GM12865 (cell line): ENCODE data around the gene TGFA.
A peak's percentile ranks its signal among the peaks of the same experiment; 100 is the strongest.

Source experiments
- DNase-seq: peaks from one replicate; pipeline ENCODE4 v3.0.0; 2010; ENCODE audit warnings: low read depth
- H3K4me3 ChIP-seq: 2 replicates; pipeline ENCODE4 v1.5.1; 2011; ENCODE audit warnings: mild to moderate bottlenecking, low read depth, low read length, control low read depth
- TF ChIP-seq, protein P1 (sequence below): IDR thresholded peaks from 2 replicates; pipeline ENCODE4 v1.5.1; 2011; ENCODE audit warnings: low read length, control low read depth, low read depth, inconsistent platforms; ENCODE audit not compliant: insufficient read depth; ENCODE audit errors: missing control alignments

TGFA gene

DNA sequence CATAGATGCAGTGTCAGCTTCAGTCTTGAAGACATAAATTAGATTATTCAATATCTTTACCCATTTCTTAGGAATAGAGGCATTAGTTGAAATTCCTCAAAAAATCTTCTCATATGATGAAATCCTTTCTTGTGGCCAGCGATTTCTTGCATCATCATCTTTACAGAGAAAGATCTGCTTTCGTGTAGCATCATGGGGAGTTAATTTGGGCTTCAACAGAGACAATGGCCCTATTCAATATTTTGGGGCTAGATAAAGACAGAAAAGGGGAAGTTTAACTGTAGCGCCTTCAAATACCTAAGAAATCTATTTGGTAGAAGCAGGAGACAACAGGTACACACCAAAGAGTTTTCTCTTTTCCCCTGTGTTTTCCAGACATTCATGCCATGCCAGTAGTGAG lies 73.8 kb downstream of the TGFA start:
- no peak overlapping the region for H3K4me3 ChIP-seq
- DNase-seq: no peak
- TF ChIP-seq, protein P1, sequence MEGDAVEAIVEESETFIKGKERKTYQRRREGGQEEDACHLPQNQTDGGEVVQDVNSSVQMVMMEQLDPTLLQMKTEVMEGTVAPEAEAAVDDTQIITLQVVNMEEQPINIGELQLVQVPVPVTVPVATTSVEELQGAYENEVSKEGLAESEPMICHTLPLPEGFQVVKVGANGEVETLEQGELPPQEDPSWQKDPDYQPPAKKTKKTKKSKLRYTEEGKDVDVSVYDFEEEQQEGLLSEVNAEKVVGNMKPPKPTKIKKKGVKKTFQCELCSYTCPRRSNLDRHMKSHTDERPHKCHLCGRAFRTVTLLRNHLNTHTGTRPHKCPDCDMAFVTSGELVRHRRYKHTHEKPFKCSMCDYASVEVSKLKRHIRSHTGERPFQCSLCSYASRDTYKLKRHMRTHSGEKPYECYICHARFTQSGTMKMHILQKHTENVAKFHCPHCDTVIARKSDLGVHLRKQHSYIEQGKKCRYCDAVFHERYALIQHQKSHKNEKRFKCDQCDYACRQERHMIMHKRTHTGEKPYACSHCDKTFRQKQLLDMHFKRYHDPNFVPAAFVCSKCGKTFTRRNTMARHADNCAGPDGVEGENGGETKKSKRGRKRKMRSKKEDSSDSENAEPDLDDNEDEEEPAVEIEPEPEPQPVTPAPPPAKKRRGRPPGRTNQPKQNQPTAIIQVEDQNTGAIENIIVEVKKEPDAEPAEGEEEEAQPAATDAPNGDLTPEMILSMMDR: no peak

DNA sequence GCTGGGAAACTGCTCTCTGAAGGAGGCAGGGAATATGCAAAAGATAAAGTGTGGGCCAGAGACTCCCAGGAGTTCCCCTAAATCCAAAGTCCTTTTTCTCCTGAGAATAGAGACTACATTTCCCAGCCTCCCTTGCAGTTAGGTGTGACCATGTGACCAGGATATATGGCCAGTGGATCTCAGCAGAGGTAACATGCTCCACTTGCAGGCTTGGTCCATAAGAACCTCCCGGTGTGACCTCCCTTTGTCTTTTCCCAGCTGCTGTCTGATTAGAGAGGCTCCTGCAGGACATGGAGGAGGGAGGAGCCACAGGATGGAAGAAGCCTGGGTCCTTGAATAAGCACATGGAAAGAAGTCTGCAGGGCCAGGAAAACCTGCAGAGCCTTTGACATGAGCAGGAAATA lies 76.2 kb downstream of the TGFA start:
- no peak for DNase-seq
- TF ChIP-seq, protein P1: no peak
- no peak overlapping the region for H3K4me3 ChIP-seq

GRCh38 chr2:70475266-70475665 lies 78.4 kb downstream of the TGFA start:
- peak; percentile 11 for DNase-seq
- TF ChIP-seq, protein P1: no peak
- H3K4me3 ChIP-seq: no peak overlapping the region

DNA sequence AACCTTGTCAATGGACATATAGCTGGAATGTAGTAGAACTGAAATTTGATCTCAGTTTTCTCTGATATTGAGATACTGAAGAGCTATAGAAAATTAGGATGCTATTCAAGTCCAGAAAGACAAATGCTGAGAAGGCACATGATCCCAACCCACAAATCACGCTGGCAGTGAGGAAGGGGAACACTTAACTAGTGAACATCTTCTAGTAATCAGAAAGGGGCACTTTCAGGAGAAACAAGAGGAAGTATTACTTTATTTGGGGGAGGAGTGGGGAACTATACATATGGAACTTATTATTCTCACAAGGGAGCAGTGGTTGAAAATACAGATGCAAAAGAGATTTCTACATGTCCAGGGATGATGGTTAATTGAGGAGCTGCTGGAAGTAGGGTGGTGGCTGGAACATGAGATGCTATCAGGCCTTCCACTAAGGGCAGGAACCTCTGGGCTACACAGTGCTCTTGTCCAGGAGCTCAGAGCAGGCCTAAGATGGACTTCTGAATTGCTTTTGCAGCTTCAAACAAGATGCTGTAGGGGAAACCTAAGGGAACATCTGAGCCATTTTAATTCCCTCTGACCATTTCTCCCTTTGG lies 79.3 kb downstream of the TGFA start:
- H3K4me3 ChIP-seq: no peak overlapping the region
- TF ChIP-seq, protein P1: no peak
- DNase-seq: no peak

DNA sequence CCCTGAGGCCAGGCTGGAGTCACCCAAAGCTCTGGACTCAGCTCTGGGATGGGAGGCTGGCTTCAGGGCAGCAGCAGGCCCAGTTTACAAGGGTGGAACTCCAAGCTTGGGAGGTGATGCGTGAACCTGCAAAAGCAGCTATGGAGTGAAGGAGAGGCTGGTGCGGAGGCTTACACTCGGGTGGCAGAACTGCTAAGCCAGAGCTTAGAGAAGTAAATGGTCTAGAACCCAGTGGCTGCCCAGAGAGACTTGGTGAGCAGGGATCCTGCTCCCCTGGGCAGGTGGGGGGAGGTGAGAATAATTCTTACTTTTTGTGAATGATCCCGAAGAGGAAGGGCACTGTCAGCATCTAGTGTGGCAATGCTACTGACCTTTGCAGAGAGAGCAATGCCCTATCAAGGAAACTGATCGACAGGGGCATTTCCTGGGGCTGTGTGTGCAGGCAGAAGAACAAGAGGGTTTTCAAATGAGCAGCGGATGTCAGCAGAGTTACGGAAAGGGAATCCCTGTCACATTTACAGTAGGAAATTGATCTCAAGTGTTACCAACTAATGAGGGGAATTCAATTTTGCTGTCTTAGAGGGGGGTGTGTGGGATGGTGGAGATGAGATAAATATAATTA lies 80.4 kb downstream of the TGFA start:
- TF ChIP-seq, protein P1: no peak
- no peak for DNase-seq
- H3K4me3 ChIP-seq: no peak overlapping the region

DNA sequence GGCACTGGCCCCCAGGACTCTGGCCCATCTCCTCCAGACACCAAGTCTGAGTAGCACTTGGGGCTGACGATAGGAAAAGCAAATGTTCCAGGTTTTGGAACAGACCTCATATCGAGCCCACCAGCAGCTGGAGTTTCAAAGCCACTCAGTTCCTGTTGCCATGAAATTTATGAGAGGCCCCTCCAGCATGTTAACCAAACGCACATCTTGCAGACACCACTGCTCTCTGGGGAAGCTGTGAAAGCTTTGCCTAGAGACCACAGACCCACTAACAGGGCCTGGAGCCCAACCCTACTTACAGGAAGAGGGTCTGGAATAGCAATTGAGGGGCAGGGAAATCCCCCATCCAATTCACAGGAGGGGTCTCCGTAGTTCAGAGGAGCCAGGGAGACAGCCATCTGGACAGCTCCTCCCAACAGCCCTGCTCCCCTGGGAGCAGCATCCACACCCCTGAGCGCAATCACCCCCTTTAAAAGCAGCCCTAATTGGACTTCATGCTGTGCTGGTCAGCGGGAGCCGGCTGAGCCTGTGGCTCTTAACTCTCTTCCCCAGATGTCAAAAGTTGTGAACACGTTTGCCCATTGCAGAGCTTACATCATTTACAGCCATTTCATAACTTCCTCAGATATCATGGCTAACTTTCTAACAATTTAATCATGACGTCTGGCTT lies 81.3 kb downstream of the TGFA start:
- DNase-seq: no peak
- no peak overlapping the region for H3K4me3 ChIP-seq
- TF ChIP-seq, protein P1: no peak
